CD4-positive, alpha-beta T cell (primary cell): ENCODE measurements around the gene PIGU. TPM values are rescaled to one million over a fixed set of nuclear protein-coding genes. Genes with fewer than 3 reads are reported as not detected.

Experiments used
- ATAC-seq: fragments of 200-7000 bp; cut with Tn5 transposase; one replicate; pipeline ENCODE4 v1.10.0; 2022; ENCODE audit warnings: mild to moderate bottlenecking; ENCODE audit not compliant: poor library complexity
- CTCF ChIA-PET: fragments of 350-600 bp; sonication (Branson Sonifier 250); formaldehyde crosslinking; loops from one replicate; lab custom pipeline; 2021; ENCODE audit warnings: antibody characterized with exemption, inconsistent platforms; lab: Charles Lee
- POLR2A ChIA-PET: fragments of 350-600 bp; sonication (Branson Sonifier 250); formaldehyde crosslinking; loops from one replicate; lab custom pipeline; 2021; ENCODE audit warnings: antibody characterized with exemption, inconsistent platforms; lab: Charles Lee
- DNase-seq, 14 experiments: peaks; one replicate each; pipeline ENCODE4 v3.0.0-alpha.2; 2013 to 2020; ENCODE audit warnings: mixed read lengths in 2 of 14
- H3K27ac ChIP-seq, 2 donors: one replicate each; pipeline versions ENCODE4 v1.5.1 to v1.7.0; 2013; ENCODE audit warnings: low read length in 2 of 2, low read depth in 1 of 2, mild to moderate bottlenecking in 1 of 2
- H3K27me3 ChIP-seq, 2 experiments: 1 replicate in 1 of 2; 2 replicates in 1 of 2; pipeline versions ENCODE4 v1.6.1 to v1.7.0; 2013; ENCODE audit warnings: low read length in 2 of 2, control low read depth in 1 of 2, mild to moderate bottlenecking in 1 of 2, moderate library complexity in 1 of 2; ENCODE audit not compliant: insufficient read depth in 2 of 2, control insufficient read depth in 1 of 2
- H3K36me3 ChIP-seq: one replicate; pipeline ENCODE4 v1.6.1; 2013; ENCODE audit warnings: low read length, control low read depth; ENCODE audit not compliant: insufficient read depth
- H3K4me1 ChIP-seq: one replicate; pipeline ENCODE4 v1.6.1; 2013; ENCODE audit warnings: low read length, control low read depth; ENCODE audit not compliant: insufficient read depth
- H3K4me3 ChIP-seq: one replicate; pipeline ENCODE4 v1.5.1; 2013; ENCODE audit warnings: mild to moderate bottlenecking, low read length, moderate library complexity
- H3K9me3 ChIP-seq, 2 experiments: 1 replicate in 1 of 2; 2 replicates in 1 of 2; pipeline versions ENCODE4 v1.6.1 to v1.7.0; 2013; ENCODE audit warnings: low read length in 2 of 2, mild to moderate bottlenecking in 2 of 2, control low read depth in 1 of 2, moderate library complexity in 1 of 2; ENCODE audit not compliant: control insufficient read depth in 1 of 2, insufficient read depth in 1 of 2
- H3K27ac Mint-ChIP-seq: one replicate; pipeline ENCODE4 v1.8.0; 2020; ENCODE audit warnings: mixed read lengths
- H3K27me3 Mint-ChIP-seq: one replicate; pipeline ENCODE4 v1.8.0; 2021; ENCODE audit warnings: mixed read lengths
- H3K36me3 Mint-ChIP-seq: one replicate; pipeline ENCODE4 v1.8.0; 2021; ENCODE audit warnings: low read depth, mixed read lengths
- H3K4me1 Mint-ChIP-seq: one replicate; pipeline ENCODE4 v1.8.0; 2021; ENCODE audit warnings: low read depth, mixed read lengths
- H3K4me3 Mint-ChIP-seq: one replicate; pipeline ENCODE4 v1.8.0; 2020; ENCODE audit warnings: mild to moderate bottlenecking, mixed read lengths
- H3K9me3 Mint-ChIP-seq: one replicate; pipeline ENCODE4 v1.8.0; 2020; ENCODE audit warnings: mixed read lengths
- CTCF ChIP-seq: fragments of 200-600 bp; IDR thresholded peaks from one replicate; pipeline ENCODE4 v1.8.0; 2022; ENCODE audit warnings: antibody characterized with exemption, mild to moderate bottlenecking
- intact Hi-C, 2 experiments: fragments of 100-400 bp; cut with DNase I in 1 of 2; cut with micrococcal nuclease in 1 of 2; formaldehyde crosslinking; loops; one replicate each; pipeline versions ENCODE4 v1.15.1 to v1.9.0; 2023 to 2025; cut with DNase I, micrococcal nuclease
- total RNA-seq, 174 experiments: library from RNA in 2 of 174; stranded (reverse) in 2 of 174; gene quantifications; one replicate each; pipeline ENCODE4 v1.2.3 and lab custom pipeline; 2021 to 2026

The PIGU gene
- total RNA-seq, 2 experiments from 2014 or later = 4.6 to 5.5 TPM

GRCh38 chr20:34546751-34547181, 130.1 kb downstream of the PIGU start:
- peaks cover 2% of the 10 kb centered on the region for H3K36me3 ChIP-seq
- H3K4me1 Mint-ChIP-seq = peaks cover 18% of the 10 kb centered on the region
- ATAC-seq = no peak
- no peaks in the 10 kb centered on the region for H3K27me3 Mint-ChIP-seq
- CTCF ChIA-PET = no interaction called here
- no peak overlapping the region for H3K27ac Mint-ChIP-seq
- DNase-seq = no peak
- peaks cover 25% of the 10 kb centered on the region for H3K4me1 ChIP-seq
- no peak for TF ChIP-seq CTCF
- H3K4me3 Mint-ChIP-seq = no peak overlapping the region
- no peak overlapping the region for H3K4me3 ChIP-seq
- no peaks in the 10 kb centered on the region for H3K27me3 ChIP-seq
- intact Hi-C loops = no loop called here
- no peak overlapping the region for H3K27ac ChIP-seq
- no peaks in the 10 kb centered on the region for H3K9me3 Mint-ChIP-seq
- POLR2A ChIA-PET = no interaction called here
- H3K36me3 Mint-ChIP-seq = peaks cover 3% of the 10 kb centered on the region
- no peaks in the 10 kb centered on the region for H3K9me3 ChIP-seq

GRCh38 chr20:34544109-34544796, 132.6 kb downstream of the PIGU start:
- TF ChIP-seq CTCF = no peak
- peak overlapping the region; percentile 15 for H3K27ac Mint-ChIP-seq

GRCh38 chr20:34543463-34544056, 133.3 kb downstream of the PIGU start:
- no peak overlapping the region for H3K4me3 ChIP-seq
- H3K27me3 Mint-ChIP-seq = no peaks in the 10 kb centered on the region
- peaks cover 35% of the 10 kb centered on the region for H3K4me1 Mint-ChIP-seq
- peak overlapping the region; percentile 24 for H3K27ac Mint-ChIP-seq
- no peak overlapping the region for H3K27ac ChIP-seq
- ChIA-PET POLR2A (interaction anchor here (1.9 kb wide), 1 partner anchor 27 kb away, joined by 9 read pairs; the partner anchor contains the start of gene DYNLRB1), CTCF (interaction anchor here (1.3 kb wide), 1 partner anchor 167 kb away, joined by 3 read pairs; no protein-coding TSS in a partner anchor)
- no peaks in the 10 kb centered on the region for H3K27me3 ChIP-seq
- H3K36me3 Mint-ChIP-seq = peaks cover 32% of the 10 kb centered on the region
- no peaks in the 10 kb centered on the region for H3K9me3 Mint-ChIP-seq
- peaks cover 42% of the 10 kb centered on the region for H3K4me1 ChIP-seq
- H3K9me3 ChIP-seq = no peaks in the 10 kb centered on the region
- no peak overlapping the region for H3K4me3 Mint-ChIP-seq
- no peak for ATAC-seq
- DNase-seq = no peak
- intact Hi-C loops = no loop called here
- no peak for TF ChIP-seq CTCF
- peaks cover 28% of the 10 kb centered on the region for H3K36me3 ChIP-seq

More at GRCh38 chr20:34544109-34544796, 132.6 kb downstream of the PIGU start:
- Mint-ChIP-seq H3K4me1 (peaks cover 35% of the 10 kb centered on the region), H3K36me3 (peaks cover 25% of the 10 kb centered on the region), H3K27me3 (no peaks in the 10 kb centered on the region), H3K4me3 (peak overlapping the region; percentile 69), H3K9me3 (no peaks in the 10 kb centered on the region)
- Histone ChIP-seq H3K36me3 (peaks cover 23% of the 10 kb centered on the region), H3K4me1 (peaks cover 42% of the 10 kb centered on the region), H3K4me3 (peak overlapping the region; percentile 21), H3K27ac (no peak overlapping the region), H3K9me3 (no peaks in the 10 kb centered on the region), H3K27me3 (no peaks in the 10 kb centered on the region)
- peak; percentile 73 for ATAC-seq
- ChIA-PET CTCF (interaction anchor here (1.3 kb wide), 1 partner anchor 166 kb away, joined by 3 read pairs; no protein-coding TSS in a partner anchor), POLR2A (interaction anchor here (0.8 to 1.9 kb wide), 4 partner anchors 13 to 163 kb away, joined by 3 to 9 read pairs (median 3); partner anchors contain the start of genes DYNLRB1 and MAP1LC3A)
- intact Hi-C loops = no loop called here
- peak in 5 of 14 experiments; percentile 8 to 47 (median 29) for DNase-seq
